Upper lobe of right lung (tissue), 1 donor: ENCODE measurements around the gene RADIL. TPM values are rescaled to one million over a fixed set of nuclear protein-coding genes. Genes with fewer than 3 reads are reported as not detected.

Experiments used
- ATAC-seq: fragments of 200-7000 bp; cut with Tn5 transposase; one replicate; pipeline ENCODE4 v1.9.1; 2020; ENCODE audit warnings: mild to moderate bottlenecking, moderate library complexity
- DNase-seq: peaks from one replicate; pipeline ENCODE4 v3.0.0-alpha.2; 2020
- H3K27ac ChIP-seq: fragments of 200-600 bp; one replicate; pipeline ENCODE4 v1.8.0; 2022
- H3K27me3 ChIP-seq: fragments of 200-600 bp; one replicate; pipeline ENCODE4 v1.8.0; 2022; ENCODE audit warnings: mild to moderate bottlenecking
- H3K36me3 ChIP-seq: fragments of 200-600 bp; one replicate; pipeline ENCODE4 v1.8.0; 2022
- H3K4me1 ChIP-seq: fragments of 200-600 bp; one replicate; pipeline ENCODE4 v1.8.0; 2022
- H3K4me3 ChIP-seq: fragments of 200-600 bp; one replicate; pipeline ENCODE4 v1.8.0; 2022; ENCODE audit warnings: mild to moderate bottlenecking
- H3K9me3 ChIP-seq: fragments of 200-600 bp; one replicate; pipeline ENCODE4 v1.8.0; 2022
- intact Hi-C: fragments of 100-400 bp; cut with DNase I; formaldehyde crosslinking; loops from one replicate; pipeline ENCODE4 v1.11.0; 2022
- total RNA-seq: library from RNA; stranded (reverse); fragmentation: NEBNext Ultra II Directional; extraction: Animal tissue kit (Norgen Biotek cat#: 25700); gene quantifications from one replicate; pipeline ENCODE4 v1.2.1, GENCODE V29; 2021
- TF ChIP-seq, protein P1 (sequence below): fragments of 200-600 bp; IDR thresholded peaks from one replicate; pipeline ENCODE4 v1.8.0; 2022; ENCODE audit warnings: antibody characterized with exemption
- donor health status: DM: no; HTN: yes; CAD: no; lungs with severe emphysema.

Gene RADIL
- total RNA-seq, 1 donor from 2014 or later, result 7.3 TPM

DNA sequence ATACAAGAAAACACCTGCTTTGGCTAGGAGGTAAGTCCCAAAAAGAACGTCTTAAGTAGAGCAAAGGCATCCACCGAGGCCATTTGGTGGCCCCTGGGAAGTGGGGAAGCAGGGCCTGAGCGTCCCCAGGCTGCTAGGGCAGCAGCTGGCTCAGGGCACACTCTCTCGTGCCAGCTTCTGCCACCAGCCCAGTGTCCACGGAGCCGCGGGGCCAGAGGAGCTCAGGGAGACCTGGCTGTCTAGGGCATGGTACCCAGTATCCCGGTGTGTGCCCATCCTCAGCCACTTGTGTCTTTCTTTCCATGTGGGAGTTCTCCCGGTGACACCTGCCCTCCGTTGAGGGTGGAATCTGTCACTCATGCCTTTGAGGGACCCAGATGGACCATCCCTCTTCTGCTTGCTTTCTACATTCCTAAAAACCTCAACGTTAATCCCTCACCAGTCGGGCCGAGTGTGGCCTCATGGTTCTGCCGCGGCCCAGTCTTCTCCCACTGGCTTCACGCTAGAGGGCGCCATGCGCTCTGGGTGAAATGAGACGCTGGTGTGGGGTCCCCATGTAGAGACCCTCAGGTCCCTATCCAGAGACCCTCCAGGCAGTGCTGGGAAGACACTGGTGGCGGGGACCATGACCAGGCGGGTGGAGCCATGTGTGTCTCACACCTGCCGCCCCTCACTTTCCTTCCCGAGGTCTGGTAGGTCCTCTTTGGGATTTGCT, 117.6 kb downstream of the RADIL start:
- Histone ChIP-seq H3K4me3 (no peak overlapping the region), H3K36me3 (peaks cover 48% of the 10 kb centered on the region), H3K27me3 (no peaks in the 10 kb centered on the region), H3K27ac (no peak overlapping the region), H3K4me1 (peaks cover 3% of the 10 kb centered on the region), H3K9me3 (no peaks in the 10 kb centered on the region)
- ATAC-seq (no peak), DNase-seq (no peak)
- intact Hi-C loops, result no loop called here
- TF ChIP-seq, protein P1, sequence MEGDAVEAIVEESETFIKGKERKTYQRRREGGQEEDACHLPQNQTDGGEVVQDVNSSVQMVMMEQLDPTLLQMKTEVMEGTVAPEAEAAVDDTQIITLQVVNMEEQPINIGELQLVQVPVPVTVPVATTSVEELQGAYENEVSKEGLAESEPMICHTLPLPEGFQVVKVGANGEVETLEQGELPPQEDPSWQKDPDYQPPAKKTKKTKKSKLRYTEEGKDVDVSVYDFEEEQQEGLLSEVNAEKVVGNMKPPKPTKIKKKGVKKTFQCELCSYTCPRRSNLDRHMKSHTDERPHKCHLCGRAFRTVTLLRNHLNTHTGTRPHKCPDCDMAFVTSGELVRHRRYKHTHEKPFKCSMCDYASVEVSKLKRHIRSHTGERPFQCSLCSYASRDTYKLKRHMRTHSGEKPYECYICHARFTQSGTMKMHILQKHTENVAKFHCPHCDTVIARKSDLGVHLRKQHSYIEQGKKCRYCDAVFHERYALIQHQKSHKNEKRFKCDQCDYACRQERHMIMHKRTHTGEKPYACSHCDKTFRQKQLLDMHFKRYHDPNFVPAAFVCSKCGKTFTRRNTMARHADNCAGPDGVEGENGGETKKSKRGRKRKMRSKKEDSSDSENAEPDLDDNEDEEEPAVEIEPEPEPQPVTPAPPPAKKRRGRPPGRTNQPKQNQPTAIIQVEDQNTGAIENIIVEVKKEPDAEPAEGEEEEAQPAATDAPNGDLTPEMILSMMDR, result no peak

DNA sequence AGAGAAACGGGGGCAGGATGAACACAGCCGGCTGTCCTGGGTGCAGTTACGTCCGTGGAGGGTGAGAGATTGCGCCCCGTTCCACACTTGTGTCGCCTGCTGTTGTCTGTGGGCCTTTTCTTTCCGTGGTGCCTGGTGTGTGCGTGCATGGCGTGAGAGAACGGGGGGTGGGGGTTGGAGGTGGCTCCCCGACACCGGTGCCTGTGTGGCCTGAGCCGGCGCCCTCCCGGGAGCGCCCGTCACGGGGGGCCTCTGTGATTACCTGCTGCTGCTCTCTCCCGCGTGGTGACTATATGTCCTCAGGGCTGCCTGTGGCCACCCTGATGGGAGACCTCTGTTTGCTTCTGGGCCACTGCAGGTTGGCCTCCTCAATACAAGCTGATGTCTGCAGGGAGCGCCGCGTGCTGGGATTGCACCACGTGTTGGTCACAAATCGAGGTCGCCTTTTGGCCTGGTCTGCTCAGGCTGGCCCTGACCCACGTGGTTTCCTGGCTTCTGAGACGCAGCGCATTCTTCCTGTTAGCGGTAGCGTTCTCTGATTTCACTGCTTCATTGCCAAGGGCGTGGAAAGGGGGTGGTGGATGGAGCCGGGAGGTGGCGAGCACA, 119.0 kb downstream of the RADIL start:
- no peaks in the 10 kb centered on the region for H3K9me3 ChIP-seq
- no peak overlapping the region for H3K4me3 ChIP-seq
- no peaks in the 10 kb centered on the region for H3K27me3 ChIP-seq
- intact Hi-C loops, result no loop called here
- H3K27ac ChIP-seq, result no peak overlapping the region
- TF ChIP-seq, protein P1, result no peak
- H3K36me3 ChIP-seq, result peaks cover 62% of the 10 kb centered on the region
- ATAC-seq, result no peak
- DNase-seq, result no peak
- H3K4me1 ChIP-seq, result peaks cover 3% of the 10 kb centered on the region

DNA sequence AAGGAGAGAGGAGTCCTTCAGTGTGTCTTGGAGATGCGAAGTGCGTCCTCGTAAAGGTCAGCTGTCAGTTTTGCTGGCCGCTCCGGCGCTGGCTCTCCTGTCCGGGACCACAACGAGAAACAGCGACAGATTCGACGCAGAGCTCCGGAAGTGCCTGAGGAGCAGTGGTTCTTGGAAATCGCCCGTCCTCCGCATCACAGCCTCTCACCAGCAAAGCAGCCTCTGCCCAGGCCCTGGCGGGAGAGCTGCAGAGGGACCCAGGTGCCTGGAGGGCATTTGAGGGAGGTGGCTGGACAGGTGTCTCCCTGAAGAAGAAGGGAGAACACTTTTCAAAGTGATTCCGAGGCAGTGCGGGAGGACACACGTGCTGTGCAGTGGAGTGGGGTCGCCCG, 119.7 kb downstream of the RADIL start:
- no peak overlapping the region for H3K27ac ChIP-seq
- H3K36me3 ChIP-seq, result peaks cover 69% of the 10 kb centered on the region
- no peaks in the 10 kb centered on the region for H3K9me3 ChIP-seq
- no peaks in the 10 kb centered on the region for H3K27me3 ChIP-seq
- DNase-seq, result no peak
- no peak for ATAC-seq
- H3K4me1 ChIP-seq, result no peaks in the 10 kb centered on the region
- intact Hi-C loops, result no loop called here
- TF ChIP-seq, protein P1, result no peak
- H3K4me3 ChIP-seq, result no peak overlapping the region

DNA sequence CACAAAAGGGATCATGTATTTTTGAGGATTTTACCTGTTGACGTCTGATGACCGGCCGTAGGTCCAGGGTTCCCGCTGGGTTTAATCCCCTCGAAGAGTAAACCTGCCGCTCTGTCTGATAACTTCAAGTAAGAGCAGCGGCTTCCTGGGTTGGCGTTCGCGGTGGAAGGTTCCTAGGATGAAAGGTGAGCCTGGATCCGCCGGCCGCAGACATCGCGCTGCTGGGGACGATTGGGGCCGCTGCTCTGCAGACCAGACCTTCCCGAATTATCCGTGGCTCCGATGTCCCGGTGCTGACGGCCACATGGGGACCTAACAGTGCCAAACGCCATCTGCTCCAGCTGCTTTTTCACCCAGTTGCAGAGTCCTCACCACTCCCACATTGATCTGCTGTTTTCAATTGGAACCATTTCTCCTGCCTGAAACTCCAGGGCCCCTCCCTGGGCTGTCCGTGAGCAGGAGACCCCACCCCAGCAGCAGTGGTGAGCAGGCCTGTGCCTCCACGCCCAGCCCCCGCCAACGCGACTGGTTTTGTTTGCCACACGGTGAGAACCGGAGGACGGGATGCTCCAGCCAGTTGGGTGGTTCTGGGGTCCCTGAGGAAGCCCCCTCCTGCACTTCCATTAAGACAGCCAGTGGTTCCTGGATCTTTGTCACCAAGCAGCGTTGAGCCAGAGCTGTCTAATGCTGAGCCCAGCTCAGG, 120.3 kb downstream of the RADIL start:
- H3K9me3 ChIP-seq, result no peaks in the 10 kb centered on the region
- H3K27ac ChIP-seq, result no peak overlapping the region
- peaks cover 74% of the 10 kb centered on the region for H3K36me3 ChIP-seq
- no peaks in the 10 kb centered on the region for H3K27me3 ChIP-seq
- TF ChIP-seq, protein P1, result no peak
- H3K4me3 ChIP-seq, result no peak overlapping the region
- intact Hi-C loops, result no loop called here
- H3K4me1 ChIP-seq, result no peaks in the 10 kb centered on the region
- DNase-seq (no peak), ATAC-seq (no peak)

DNA sequence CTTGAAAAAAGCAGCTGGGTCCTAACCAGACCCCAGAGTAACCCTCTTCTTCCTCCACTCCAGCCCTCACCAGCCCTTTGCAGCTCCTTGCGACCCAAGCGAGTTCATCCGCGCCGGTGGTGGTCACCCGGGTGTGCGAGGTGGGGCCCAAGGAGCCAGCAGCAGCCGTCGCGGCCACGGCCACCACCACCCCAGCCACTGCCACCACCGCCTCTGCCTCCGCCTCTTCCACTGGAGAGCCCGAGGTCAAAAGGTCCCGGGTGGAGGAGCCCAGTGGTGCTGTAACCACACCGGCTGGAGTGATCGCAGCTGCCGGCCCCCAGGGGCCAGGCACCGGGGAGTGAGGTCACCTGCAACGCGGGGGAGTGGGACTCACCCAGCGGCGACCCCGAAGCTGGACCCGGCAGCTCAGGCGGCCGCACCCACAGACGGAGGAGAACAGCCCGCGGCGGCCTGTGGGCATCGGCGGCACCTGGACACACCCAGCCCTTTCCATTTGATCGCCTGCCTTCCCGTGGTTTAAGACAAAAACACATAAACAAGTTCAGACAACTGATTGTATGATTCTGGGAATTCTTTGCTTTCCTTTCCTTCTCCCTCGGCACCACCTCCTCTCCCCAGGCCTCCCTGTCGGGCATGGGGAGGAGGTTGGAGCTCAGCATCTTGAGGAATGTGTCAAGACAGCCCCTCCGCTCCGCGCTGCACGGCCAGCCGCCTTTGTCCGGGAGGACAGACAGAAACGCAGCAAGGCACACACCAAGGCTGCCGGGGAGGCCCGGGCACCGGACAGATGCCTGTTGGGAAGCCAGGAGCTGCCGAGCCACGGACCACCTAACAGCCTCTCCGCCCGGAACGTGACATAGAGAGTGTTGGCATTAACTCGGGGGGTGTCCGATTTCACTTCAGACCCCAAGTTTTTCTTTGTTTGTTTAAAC, 121.1 kb downstream of the RADIL start:
- DNase-seq (no peak), ATAC-seq (no peak)
- Histone ChIP-seq H3K4me3 (no peak overlapping the region), H3K9me3 (no peaks in the 10 kb centered on the region), H3K4me1 (no peaks in the 10 kb centered on the region), H3K27ac (no peak overlapping the region), H3K36me3 (peaks cover 82% of the 10 kb centered on the region), H3K27me3 (no peaks in the 10 kb centered on the region)
- intact Hi-C loops, result no loop called here
- TF ChIP-seq, protein P1, result no peak
